Loucy (cell line): ENCODE data around the gene LRRC4.

ENCODE experiments used
- EZH2phosphoT487 ChIP-seq: fragments of 200-600 bp; IDR thresholded peaks from 2 replicates; pipeline ENCODE4 v1.6.1; 2018; ENCODE audit warnings: antibody characterized with exemption, mild to moderate bottlenecking, moderate library complexity, borderline replicate concordance
- TF ChIP-seq, protein P1 (sequence below): fragments of 200-600 bp; sonication (generic); conservative IDR thresholded peaks from 2 replicates; pipeline ENCODE4 v1.5.1; 2014; ENCODE audit warnings: mild to moderate bottlenecking, antibody characterized with exemption, low read length

DNA sequence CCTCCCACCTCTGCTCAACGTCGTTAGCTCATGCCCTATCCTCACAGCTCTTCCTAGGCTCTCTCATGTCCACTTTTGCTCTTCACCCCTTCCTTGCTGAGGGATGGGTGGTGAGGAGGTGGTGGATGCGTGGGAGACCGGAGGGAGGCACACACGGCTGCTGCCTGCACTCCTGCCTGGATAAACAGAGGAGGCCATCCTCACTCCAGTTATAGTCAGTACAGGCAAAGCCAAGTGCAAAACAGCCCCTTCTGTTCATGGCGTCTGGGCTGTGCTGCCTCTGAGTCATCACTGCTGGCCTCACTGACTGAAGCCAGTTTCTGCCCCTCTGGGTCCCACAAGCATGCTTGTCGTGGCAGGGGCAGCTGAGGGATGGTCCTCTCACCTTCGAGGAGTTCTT is 31.9 kb upstream of the LRRC4 start:
- TF ChIP-seq, protein P1, sequence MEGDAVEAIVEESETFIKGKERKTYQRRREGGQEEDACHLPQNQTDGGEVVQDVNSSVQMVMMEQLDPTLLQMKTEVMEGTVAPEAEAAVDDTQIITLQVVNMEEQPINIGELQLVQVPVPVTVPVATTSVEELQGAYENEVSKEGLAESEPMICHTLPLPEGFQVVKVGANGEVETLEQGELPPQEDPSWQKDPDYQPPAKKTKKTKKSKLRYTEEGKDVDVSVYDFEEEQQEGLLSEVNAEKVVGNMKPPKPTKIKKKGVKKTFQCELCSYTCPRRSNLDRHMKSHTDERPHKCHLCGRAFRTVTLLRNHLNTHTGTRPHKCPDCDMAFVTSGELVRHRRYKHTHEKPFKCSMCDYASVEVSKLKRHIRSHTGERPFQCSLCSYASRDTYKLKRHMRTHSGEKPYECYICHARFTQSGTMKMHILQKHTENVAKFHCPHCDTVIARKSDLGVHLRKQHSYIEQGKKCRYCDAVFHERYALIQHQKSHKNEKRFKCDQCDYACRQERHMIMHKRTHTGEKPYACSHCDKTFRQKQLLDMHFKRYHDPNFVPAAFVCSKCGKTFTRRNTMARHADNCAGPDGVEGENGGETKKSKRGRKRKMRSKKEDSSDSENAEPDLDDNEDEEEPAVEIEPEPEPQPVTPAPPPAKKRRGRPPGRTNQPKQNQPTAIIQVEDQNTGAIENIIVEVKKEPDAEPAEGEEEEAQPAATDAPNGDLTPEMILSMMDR: no peak
- TF ChIP-seq EZH2phosphoT487: no peak
